Measurements from ENCODE around the gene GPR176.

Gene GPR176, protein sequence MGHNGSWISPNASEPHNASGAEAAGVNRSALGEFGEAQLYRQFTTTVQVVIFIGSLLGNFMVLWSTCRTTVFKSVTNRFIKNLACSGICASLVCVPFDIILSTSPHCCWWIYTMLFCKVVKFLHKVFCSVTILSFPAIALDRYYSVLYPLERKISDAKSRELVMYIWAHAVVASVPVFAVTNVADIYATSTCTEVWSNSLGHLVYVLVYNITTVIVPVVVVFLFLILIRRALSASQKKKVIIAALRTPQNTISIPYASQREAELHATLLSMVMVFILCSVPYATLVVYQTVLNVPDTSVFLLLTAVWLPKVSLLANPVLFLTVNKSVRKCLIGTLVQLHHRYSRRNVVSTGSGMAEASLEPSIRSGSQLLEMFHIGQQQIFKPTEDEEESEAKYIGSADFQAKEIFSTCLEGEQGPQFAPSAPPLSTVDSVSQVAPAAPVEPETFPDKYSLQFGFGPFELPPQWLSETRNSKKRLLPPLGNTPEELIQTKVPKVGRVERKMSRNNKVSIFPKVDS

DNA sequence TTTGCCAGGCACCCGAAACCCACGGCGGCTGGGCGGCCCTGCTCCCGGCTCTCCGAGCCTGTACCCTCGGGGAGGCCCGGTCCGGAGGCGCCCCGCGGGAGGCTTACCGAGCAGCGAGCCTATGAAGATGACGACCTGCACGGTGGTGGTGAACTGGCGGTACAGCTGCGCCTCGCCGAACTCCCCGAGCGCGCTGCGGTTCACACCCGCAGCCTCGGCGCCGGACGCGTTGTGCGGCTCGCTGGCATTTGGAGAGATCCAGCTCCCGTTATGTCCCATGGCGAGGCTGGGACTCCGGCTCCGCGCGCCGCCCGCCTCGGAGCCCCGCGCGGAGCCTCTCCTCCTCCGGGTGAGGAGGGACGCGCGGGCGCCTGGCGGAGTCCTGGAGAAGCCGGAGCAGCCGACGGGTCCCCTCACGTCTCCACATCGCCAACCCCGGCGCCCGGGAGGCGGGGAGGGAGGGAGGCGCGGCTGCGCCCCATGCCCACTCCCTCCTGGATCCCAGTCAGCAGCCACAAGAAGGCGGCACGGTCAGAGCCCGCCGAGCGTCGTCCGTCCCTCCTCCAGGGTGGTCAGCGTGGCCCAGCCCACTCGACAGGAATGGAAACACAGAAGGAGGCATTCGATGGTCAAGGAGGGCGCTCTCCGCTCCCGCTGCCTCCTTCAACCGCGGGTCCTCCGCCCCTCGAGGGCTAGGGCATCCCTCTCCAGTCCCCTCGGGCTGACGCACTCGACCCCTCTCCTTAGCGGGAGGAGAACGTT lies at the start of gene GPR176:
TSS of gene GPR176 (minus strand) at position 519 of the 762 bp plus-strand sequence. CDS start at position 279, 240 bp downstream.
- peak; percentile 25 to 26 for DNase-seq

DNA sequence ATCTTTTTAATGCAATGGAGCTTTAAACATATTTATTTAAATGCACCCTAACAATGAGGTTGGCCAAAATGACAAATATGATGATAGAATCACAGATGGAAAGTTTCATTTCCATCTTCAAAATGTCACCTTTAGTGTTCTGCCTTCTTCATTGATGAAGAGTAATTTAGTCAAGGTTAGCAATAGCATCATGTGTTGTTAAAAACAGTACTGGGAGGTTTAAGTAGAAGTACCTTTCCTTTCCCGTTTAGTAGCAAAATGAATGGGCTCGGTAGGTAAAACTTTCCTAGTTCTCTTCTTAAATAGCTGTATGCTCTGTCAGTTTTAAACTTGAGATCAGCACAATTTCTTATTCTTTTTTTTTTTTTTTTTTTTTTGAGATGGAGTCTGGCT lies 48.9 kb upstream of the GPR176 start:
- no peak for DNase-seq

DNA sequence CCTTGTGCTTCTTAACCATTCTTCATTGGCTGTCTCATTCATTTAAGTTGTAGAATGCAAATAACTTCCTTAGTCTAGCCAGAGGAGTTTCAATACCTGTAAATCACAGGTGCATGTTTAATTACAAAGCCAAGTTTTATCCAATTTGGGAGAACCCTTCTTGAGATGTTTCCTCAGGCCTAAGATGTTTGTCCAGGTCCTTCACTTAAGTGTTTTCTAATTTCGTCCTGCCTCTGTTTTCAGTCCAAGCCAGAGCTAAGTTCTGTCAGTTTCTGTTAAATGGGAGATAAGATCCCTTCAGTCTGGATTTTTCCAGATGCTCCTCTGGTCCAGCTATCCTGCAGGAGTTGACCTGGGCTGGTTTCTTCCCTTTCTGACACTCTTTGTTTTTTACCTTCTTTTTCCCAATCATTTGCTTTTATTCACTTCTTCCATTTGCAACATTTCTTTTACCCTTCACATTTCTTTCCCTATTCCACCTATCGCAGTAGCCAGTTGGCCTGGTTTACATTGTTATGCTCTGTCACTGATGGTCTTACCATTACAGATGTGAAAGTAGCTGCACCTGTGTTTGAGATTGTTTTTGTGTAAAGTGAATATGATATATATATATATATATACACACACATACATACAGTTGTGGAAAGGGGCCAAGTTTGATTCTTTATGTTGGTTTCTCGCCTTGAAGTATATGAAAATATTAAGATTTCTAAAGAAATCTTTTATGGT lies 48.4 kb upstream of the GPR176 start:
- no peak for DNase-seq

DNA sequence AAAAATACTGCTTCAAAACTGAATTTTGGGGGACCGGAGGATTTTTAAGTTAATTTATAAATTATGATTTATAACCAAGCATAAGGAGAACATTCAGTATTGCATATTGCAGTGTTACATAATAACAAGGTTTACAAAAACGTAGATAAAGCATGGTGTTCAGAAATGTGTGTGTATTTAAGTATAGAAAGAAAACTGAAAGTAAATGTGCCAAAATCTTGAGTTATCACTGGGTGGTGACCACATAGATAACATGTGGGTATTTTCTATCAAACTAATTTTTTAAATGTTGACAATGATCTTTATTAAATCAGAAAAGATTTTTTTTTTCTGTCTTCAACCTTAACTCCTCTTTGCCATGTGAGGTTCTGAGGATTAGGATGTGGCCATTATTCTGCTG lies 46.5 kb upstream of the GPR176 start:
- DNase-seq = peak in 1 of 2 donors; percentile 1

DNA sequence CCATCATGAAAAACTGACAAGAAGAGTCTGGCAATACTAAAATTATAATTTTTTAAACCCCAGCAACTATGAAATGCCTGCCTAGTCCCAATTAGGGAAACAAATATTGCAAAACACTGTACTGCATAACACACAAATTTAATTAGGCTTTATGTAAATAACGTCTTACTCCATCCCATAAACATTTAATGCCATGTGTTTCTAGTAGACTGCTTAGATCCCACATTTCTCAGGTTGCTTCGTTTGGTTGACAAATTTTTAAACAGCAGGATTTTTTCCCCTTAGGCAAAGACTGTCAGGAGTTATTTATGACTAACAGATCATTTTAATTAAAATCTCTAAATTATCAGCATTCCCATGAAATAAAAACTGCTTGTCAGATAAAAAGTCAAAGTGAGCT lies 43.7 kb upstream of the GPR176 start:
- DNase-seq = no peak

DNA sequence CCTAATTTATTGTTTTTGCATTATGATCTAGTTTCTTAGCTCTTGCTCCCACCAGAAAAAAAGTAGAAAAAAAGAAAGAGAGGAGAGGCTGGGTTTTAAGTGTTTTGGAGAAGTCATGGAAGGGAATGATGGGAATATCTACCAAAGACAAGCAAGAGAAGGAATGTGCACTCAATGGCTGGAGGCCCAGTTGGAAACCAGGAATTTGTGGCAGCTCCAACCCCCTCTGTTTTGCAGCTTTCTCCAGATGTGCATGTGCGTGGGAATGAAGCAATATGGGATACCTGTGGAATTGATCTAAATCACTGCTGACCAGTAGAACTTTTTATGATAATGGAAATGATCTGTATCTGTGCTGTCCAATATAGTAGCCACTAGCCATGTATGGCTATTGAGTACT lies 41.0 kb upstream of the GPR176 start:
- no peak for DNase-seq

DNA sequence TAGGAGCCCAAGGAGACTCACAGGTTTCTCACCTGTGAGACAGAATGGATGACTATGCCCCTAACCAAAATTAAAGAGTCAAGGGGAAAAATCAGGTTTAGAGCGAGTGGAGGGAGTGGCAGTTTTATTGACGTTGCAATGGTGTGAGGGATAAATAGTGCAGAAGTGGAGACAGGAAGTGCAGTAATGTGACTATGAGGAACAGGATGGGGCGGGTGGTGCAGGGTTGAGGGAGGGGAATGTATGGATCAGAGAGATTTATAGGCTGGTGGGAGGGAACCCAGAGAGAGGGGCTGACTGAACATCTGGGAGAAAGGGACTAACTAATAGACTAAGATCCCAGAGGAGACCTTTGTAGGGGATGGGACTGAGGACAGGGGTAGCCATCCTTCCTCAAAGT lies 40.3 kb upstream of the GPR176 start:
- no peak for DNase-seq

DNA sequence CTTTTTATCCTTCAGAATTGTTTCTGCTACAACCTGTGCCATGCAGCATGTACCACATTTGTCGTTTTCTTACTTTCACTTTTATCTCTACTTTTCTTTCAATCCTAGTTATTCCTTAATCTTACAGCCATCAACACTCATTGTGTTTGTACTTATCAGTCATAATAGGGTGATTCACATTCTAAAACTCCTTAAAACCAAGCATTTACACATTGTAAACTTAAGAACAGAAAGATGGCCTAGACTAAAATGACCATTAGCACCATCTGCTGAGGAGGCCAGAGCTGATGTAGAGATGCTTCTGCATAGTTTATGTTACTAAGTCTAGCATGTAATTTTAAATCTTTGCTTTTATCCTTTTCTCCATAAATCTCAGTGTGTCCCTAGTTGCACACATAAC lies 39.3 kb upstream of the GPR176 start:
- DNase-seq = no peak

DNA sequence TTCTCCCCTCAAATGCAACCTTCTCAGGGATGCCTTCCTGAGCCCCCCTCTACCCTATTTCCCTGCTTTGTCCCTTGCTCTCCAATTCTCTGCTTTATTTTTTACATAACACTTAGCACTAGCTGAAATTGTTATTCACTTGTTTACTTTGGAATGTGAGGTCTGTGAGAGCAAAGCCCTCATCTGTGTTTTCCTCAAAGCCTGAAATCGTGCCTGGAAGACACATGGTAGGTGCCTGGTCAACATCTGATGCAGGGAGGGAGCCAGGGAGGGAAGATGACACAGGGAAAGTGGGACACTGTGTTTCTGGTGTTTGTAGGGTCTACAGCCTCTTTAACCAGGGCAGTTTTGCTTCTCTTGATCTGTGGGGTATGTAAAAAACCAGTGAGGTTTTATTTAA lies 37.4 kb upstream of the GPR176 start:
- no peak for DNase-seq

DNA sequence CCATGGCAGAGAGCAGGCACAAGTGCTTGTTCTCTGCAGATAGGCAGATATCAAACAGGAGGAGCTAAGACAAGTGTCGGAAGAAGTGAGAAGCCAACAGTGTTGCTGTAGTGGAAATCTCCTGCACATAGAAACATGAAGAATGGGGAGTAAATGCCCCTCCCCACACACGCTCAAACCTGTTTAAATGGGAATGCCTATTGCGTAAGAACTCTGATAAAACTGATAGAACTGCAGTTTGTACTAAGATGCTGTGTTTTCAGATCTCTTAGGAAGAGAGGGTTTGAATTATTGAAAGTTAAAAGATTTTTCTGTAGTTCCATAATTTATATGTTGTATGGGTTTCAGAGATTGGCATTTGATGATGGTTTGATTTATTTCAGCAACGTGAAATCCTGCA lies 33.5 kb upstream of the GPR176 start:
- DNase-seq = no peak

DNA sequence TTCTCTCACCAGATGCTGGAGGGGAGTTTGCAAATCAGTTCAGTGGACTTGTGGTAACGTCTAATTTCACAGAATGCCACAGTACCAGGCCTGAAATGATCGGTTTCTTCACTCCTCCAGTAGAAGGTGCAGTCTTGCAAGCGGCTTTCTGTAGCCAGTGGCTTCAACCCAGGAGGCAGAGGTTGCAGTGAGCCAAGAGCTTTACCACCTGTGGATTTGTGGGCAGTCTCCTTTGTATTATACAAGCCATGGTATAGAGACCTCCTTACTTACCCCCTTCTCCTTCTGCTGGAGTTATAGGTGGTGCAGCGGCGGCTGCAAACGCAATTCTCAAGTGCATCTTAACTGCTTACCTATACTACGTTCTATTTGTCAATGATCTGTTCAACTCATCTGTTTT lies 31.5 kb upstream of the GPR176 start:
- no peak for DNase-seq

DNA sequence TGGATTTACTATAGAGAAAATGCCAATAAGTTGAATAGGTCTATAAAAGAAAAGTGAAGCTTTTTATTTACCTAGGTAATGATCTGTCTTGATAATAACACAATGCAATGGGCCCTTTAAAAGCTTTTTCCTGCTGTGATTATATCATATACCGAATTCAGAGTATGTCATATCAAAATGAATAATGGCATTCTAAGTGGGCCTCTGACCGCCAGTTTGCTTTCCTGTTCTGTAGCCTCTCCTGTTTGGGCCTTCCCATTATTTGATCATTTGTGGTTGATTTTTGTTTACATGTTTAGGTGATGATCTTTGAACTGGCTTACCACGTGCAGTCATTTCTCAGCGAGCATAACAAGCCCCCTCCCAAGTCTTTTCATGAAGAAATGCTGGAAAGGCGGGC lies 28.8 kb upstream of the GPR176 start:
- DNase-seq = no peak

DNA sequence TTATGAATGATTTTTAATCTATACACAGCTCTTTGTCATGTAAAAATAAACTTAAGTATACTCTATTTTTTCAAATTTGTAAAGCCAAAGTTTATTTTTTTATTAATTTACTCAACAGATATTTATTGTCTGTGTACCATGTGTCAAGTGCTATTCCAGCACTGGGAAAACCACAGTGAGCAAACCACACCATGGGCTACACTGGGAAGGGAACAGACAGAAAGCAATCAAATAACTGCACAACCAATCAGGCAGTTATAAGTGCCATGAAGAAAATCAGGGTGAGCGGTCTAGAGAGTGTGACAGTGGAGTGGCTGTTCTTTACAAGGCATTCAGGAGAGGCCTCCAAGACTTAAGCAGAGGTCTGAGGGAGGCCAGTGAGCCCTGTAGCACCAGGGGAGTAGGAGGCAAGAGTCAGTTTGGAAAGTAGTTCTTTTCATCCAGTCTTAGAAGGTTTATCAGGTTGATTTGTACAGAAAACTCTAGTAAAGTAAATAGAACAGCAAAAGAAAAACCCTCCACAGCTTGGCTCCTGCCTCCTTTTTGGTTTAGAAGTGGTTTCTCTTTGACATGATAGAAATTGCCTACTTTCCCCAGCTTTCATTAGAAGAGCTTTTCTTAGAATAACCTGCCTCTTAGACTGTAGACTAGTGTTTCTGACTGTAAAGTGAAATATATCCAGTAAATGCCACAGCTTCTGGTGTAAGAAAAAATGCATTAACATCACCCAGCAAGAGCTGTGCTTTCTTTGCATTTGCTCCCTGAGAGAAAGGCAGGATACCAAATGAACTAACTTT lies 27.5 kb upstream of the GPR176 start:
- DNase-seq = no peak

DNA sequence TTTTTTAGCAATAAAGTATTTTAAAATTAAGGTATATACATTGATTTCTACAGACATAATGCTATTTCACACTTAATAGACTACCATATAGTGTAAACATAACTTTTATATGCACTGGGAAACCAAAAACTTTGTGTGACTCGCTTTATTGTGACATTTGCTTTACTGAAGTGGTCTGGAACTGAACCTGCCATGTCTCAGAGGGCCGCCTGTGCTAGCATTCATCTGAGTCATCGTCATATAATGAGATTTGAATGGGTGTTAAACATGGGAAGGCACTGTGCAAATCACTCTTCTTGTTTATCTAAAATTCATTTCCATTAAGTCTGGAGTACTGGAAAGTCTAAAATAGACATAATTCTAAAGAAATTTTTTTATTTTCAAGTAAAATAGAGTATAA lies 26.8 kb upstream of the GPR176 start:
- DNase-seq = no peak

DNA sequence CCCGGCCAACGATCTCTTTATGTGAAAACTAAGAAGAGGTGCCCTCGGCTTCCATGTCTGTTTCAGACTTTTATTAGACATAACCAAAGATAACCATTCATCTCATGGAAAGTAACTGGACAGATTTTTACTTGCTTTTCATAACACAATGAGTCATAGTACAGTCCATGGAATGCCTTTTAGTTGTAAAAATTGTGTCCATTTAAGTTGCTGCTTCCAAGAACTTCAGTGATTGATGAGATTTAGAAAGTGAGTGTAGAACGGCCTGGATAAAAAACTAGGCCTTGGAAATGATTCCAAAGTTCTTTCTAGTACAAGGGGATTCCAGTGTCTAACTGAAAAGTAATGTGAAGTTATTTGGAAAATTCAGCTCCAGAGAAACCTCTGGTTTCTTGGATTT lies 24.7 kb upstream of the GPR176 start:
- DNase-seq = no peak

DNA sequence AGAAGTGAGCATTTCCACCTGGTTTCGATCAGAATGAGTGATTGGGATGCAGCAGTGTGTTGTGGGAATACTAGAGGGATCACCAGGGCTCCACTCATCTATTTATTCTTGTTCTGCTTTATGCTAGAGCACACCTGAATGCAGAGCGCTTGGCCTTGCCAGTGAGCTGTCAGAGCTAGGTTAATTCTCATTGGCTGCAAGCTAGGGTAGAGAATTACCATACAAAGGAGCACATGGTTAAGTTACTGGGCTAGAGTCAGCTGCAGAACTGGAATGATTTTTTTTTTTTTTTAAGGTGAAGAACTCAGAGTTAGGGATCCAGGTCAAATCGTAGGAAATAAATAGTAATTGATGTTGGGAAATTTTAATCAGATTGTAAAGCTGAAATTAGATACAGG lies 22.7 kb upstream of the GPR176 start:
- no peak for DNase-seq

DNA sequence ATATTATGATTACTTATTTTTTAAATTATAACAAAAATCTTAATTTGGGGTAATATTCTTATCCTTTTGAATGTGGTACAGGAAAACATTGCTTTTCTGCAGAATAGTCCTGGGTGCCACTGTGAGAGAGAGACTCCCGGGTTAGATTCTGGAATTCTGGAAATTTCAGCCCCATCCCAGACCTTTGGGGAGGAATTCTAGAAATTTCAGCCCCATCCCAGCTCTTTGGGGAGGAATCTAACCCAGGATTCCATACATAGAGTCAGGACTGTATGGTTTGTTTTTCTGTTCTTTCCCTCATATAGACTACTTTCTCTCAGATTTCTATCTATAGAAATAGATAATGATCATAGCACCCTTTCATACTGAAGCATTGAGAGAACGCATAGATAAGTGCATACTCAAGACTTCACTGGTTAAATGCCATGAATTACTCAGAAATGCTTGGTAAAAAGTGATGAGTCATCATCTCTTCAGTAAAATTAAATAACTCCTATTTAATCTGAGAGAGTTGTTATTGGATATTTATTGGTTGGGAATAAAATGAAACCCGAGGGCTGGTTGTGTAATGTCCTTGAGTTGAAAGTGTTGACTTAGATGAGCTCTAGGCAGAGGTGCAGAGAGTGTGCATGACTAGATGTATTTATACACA lies 22.2 kb upstream of the GPR176 start:
- no peak for DNase-seq

DNA sequence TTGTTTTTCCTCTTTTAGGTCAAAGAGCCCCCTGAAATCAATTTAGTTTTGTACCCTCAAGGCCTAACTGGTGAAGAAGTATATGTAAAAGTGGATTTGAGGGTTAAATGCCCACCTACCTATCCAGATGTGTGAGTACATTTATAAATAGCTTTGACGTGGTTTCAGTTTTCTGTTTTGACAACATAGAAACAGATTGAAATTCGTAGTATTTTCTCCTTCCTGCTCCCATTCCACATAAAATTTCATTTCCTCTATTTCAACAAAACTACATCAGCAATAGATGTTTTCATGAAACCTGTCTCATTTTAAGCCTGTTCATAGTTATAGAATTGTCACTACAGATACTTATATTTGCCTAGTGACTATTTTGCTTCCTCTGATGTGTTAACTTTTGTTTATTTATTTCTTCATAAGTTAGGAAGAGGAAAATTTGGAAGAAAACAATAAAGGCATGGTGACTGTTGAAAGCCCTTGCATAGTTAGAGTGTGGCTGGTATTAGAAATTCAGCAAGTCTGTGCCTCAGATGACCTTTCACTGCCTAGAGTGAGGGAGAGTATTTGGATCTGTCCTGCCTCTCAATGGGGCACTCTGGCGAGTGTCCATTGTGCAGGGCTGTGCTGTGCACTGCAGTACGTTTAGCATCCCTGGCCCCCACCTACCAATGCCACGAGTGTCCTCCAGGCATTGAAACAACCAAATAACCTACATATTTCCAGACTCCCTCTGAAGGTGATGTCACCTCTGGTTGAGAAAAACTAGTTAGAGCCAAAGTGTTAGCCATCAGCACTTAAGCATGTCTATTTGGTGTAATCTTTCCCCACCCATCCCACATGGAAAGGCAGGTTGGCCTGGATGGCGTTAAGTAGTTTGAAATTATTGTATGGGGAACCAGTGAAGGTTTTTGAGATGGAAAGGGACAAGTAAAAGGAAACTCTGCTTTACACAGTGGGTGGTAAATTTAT lies 19.7 kb upstream of the GPR176 start:
- no peak for DNase-seq

DNA sequence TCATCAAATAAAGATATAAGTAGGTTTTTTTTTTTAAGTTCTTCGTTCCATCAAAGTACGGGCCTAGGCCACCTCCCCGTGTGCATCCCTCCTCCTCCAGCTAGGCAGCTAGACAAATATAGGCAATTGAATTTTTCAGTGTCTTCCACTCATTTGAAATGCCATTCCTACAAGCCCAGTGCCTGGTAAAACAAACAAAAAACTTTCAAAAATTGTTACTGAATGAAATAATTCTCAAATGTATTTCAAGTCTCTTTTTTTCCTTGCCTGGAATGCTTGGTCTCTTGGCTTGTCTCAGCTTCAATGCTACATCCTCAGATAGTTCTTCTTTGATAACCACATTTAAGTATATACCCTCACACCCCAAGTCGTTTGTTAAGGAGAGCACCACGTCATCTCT lies 17.6 kb upstream of the GPR176 start:
- no peak for DNase-seq

DNA sequence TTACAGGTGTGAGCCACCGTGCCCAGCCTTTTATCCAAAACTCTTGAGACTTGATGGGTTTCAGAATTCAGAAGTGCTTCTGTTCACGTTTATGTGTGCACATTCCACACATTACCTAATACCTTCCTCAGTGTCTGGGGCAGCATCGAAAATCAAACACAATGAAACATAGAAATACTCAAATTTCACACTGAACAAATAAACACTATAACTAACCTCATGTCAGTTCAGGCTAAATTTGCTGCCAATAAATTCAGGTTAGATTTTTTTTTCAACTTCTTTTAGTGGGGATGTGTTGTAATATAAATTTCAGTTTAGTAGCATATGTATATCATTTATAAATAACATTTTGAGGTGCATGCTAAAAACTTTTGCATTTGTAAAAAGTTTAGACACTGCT lies 16.6 kb upstream of the GPR176 start:
- no peak for DNase-seq

DNA sequence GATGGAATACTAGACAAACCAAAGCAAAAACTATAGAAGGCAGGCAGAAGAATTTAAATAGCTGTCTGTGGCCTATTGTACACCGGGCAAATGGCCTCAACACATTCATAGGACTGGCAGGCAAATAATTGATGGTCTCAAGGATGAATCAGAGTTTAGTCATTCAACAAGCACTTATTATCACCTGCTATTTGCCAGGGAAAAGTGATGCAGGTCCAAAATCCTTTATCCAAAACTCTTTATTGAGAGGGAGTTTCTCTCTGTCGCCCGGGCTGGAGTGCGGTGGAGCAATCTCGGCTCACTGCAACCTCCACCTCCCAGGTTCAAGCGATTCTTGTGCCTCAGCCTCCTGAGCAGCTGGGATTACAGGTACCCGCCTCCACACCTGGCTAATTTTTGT lies 16.1 kb upstream of the GPR176 start:
- DNase-seq = no peak
